Measurements from ENCODE around the gene TMEM272.

Gene TMEM272

GRCh38 chr13:51771418-51772104 is 73.4 kb downstream of the TMEM272 start:
- H3K4me3 ChIP-seq (ENCODE audit: low read depth, low read length), result no peak overlapping the region
- in situ Hi-C loops (cut with HindIII; ENCODE audit: low pct_ligation_motif_present, low sequenced_read_pairs), result no loop called here
- peaks cover 4% of the 10 kb centered on the region for H3K36me3 ChIP-seq (replicated peaks)
- H3K27me3 ChIP-seq (replicated peaks), result no peaks in the 10 kb centered on the region
- no peak for TF ChIP-seq CTCF (IDR thresholded peaks at IDR 0.05; ENCODE audit: low read depth, low read length, missing control alignments)
- no peak for DNase-seq
- no peak overlapping the region for H3K27ac ChIP-seq

GRCh38 chr13:51770681-51771417 is 74.1 kb downstream of the TMEM272 start:
- no peak for DNase-seq
- Histone ChIP-seq H3K4me3 (ENCODE audit: low read depth, low read length) (no peak overlapping the region), H3K27me3 (replicated peaks) (no peaks in the 10 kb centered on the region), H3K27ac (no peak overlapping the region), H3K36me3 (replicated peaks) (peaks cover 4% of the 10 kb centered on the region)
- no peak for TF ChIP-seq CTCF (IDR thresholded peaks at IDR 0.05; ENCODE audit: low read depth, low read length, missing control alignments)
- in situ Hi-C loops (cut with HindIII; ENCODE audit: low pct_ligation_motif_present, low sequenced_read_pairs), result no loop called here

- peaks cover 4% of the 10 kb centered on the region for H3K36me3 ChIP-seq (replicated peaks)
- in situ Hi-C loops (cut with HindIII; ENCODE audit: low pct_ligation_motif_present, low sequenced_read_pairs), result no loop called here
- TF ChIP-seq CTCF (IDR thresholded peaks at IDR 0.05; ENCODE audit: low read depth, low read length, missing control alignments), result no peak
- no peaks in the 10 kb centered on the region for H3K27me3 ChIP-seq (replicated peaks)
- DNase-seq, result no peak
- no peak overlapping the region for H3K27ac ChIP-seq
- no peak overlapping the region for H3K4me3 ChIP-seq (ENCODE audit: low read depth, low read length)
Measured at GRCh38 chr13:51770160-51770559, 74.8 kb downstream of the TMEM272 start.

- no peak for DNase-seq
- in situ Hi-C loops (cut with HindIII; ENCODE audit: low pct_ligation_motif_present, low sequenced_read_pairs), result no loop called here
- Histone ChIP-seq H3K27ac (no peak overlapping the region), H3K27me3 (replicated peaks) (no peaks in the 10 kb centered on the region), H3K36me3 (replicated peaks) (peaks cover 4% of the 10 kb centered on the region), H3K4me3 (ENCODE audit: low read depth, low read length) (no peak overlapping the region)
- TF ChIP-seq CTCF (IDR thresholded peaks at IDR 0.05; ENCODE audit: low read depth, low read length, missing control alignments), result no peak
Measured at GRCh38 chr13:51769455-51770127, 75.4 kb downstream of the TMEM272 start.

GRCh38 chr13:51768976-51769375 is 76.0 kb downstream of the TMEM272 start:
- Histone ChIP-seq H3K36me3 (replicated peaks) (peaks cover 4% of the 10 kb centered on the region), H3K27me3 (replicated peaks) (no peaks in the 10 kb centered on the region), H3K4me3 (ENCODE audit: low read depth, low read length) (no peak overlapping the region), H3K27ac (no peak overlapping the region)
- DNase-seq, result no peak
- TF ChIP-seq CTCF (IDR thresholded peaks at IDR 0.05; ENCODE audit: low read depth, low read length, missing control alignments), result no peak
- in situ Hi-C loops (cut with HindIII; ENCODE audit: low pct_ligation_motif_present, low sequenced_read_pairs), result no loop called here

Measured in brain microvascular endothelial cell (primary cell).